ENCODE results near the gene DAND5. TPM values are rescaled to one million over a fixed set of nuclear protein-coding genes. Genes with fewer than 3 reads are reported as not detected.
A peak's percentile ranks its signal among the peaks of the same experiment; 100 is the strongest.

DAND5 gene
- total RNA-seq, 6 donors from 2014 or later: not detected

DNA sequence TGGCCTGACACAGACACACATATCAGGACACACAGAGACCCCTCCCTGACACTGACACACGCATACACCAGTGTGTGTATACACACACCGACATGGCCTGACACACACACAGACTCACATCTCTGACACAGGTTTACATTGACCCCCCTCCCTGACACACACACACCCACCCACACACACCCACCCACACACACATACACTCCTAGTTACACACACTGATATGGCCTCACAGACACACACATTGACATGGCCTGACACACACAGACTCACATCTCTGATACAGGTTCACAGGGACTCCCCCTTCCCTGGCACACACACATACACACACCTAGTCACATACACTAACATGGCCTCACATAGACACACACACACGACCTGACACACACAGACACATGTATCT is 21.5 kb downstream of the DAND5 start:
- Histone ChIP-seq H3K27ac (no peak overlapping the region), H3K4me1 (peaks cover 0 to 8% (median 2%) of the 10 kb centered on the region in 4 donors), H3K9me3 (no peaks in the 10 kb centered on the region), H3K4me3 (no peak overlapping the region), H3K36me3 (no peaks in the 10 kb centered on the region), H3K27me3 (peaks cover 0 to 3% (median 0%) of the 10 kb centered on the region in 4 donors)
- ATAC-seq (ENCODE audit: low FRiP score in 2 of 2): no peak
- no peak for DNase-seq
- TF ChIP-seq EP300 (IDR thresholded peaks at IDR 0.05): no peak
- no peak for TF ChIP-seq POLR2A (IDR thresholded peaks at IDR 0.05)
- TF ChIP-seq, protein P1, sequence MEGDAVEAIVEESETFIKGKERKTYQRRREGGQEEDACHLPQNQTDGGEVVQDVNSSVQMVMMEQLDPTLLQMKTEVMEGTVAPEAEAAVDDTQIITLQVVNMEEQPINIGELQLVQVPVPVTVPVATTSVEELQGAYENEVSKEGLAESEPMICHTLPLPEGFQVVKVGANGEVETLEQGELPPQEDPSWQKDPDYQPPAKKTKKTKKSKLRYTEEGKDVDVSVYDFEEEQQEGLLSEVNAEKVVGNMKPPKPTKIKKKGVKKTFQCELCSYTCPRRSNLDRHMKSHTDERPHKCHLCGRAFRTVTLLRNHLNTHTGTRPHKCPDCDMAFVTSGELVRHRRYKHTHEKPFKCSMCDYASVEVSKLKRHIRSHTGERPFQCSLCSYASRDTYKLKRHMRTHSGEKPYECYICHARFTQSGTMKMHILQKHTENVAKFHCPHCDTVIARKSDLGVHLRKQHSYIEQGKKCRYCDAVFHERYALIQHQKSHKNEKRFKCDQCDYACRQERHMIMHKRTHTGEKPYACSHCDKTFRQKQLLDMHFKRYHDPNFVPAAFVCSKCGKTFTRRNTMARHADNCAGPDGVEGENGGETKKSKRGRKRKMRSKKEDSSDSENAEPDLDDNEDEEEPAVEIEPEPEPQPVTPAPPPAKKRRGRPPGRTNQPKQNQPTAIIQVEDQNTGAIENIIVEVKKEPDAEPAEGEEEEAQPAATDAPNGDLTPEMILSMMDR (IDR thresholded peaks at IDR 0.05): no peak
- TF ChIP-seq POLR2AphosphoS5 (IDR thresholded peaks at IDR 0.05): no peak
- WGBS, 2 donors: 77 to 79% methylated on average over 3 of the region's 3 CpGs

DNA sequence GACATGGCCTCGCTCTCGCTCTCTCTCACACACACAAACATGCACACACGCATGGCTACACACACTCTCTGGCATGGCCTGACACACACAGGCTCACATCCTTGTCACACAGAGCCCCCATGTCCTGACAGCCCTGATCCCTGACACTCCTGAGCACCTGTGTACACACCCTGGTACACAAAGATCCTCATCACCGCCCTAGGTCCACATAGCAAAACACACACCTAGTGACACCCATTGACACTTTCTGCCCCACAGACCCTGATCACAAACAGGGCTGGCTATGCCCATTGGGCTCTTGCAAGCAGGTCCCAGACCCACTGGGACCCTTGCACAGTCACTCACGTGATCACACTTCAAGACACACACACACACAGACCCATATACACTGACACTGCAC is 21.9 kb downstream of the DAND5 start:
- Histone ChIP-seq H3K36me3 (no peaks in the 10 kb centered on the region), H3K9me3 (no peaks in the 10 kb centered on the region), H3K4me1 (peaks cover 0 to 13% (median 3%) of the 10 kb centered on the region in 4 donors), H3K27ac (no peak overlapping the region), H3K27me3 (peaks cover 0 to 3% (median 0%) of the 10 kb centered on the region in 4 donors), H3K4me3 (no peak overlapping the region)
- no peak for DNase-seq
- 91 to 95% methylated on average over 5 of the region's 5 CpGs for WGBS, 2 donors
- TF ChIP-seq POLR2A (IDR thresholded peaks at IDR 0.05) (no peak), EP300 (IDR thresholded peaks at IDR 0.05) (no peak), POLR2AphosphoS5 (IDR thresholded peaks at IDR 0.05) (no peak)
- TF ChIP-seq, protein P1 (IDR thresholded peaks at IDR 0.05): no peak
- ATAC-seq (ENCODE audit: low FRiP score in 2 of 2): no peak

DNA sequence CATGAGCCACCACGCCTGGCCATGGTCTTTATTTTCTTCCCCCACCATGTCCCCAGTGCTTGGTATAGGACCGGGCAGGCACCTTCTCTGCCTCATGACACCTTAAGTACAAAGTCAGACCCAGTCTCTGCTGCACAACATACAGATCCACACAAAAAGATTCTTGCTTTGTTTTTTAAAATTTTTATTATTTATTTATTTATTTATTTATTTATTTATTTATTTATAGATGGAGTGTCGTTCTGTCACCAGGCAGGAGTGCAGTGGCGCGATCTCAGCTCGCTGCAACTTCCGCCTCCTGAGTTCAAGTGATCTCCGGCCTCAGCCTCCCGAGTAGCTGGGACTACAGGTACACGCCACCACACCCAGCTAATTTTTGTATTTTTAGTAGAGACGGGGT is 23.4 kb downstream of the DAND5 start:
- DNase-seq (no peak), ATAC-seq (ENCODE audit: low FRiP score in 2 of 2) (no peak)
- Histone ChIP-seq H3K4me1 (peaks cover 8 to 27% (median 15%) of the 10 kb centered on the region in 4 donors), H3K36me3 (no peaks in the 10 kb centered on the region), H3K4me3 (no peak overlapping the region), H3K27me3 (peaks cover 0 to 3% (median 2%) of the 10 kb centered on the region in 4 donors), H3K9me3 (no peaks in the 10 kb centered on the region), H3K27ac (no peak overlapping the region)
- 94 to 95% methylated on average over 11 of the region's 11 CpGs for WGBS, 2 donors
- TF ChIP-seq EP300 (IDR thresholded peaks at IDR 0.05) (no peak), POLR2AphosphoS5 (IDR thresholded peaks at IDR 0.05) (no peak), POLR2A (IDR thresholded peaks at IDR 0.05) (no peak)
- TF ChIP-seq, protein P1 (IDR thresholded peaks at IDR 0.05): no peak

DNA sequence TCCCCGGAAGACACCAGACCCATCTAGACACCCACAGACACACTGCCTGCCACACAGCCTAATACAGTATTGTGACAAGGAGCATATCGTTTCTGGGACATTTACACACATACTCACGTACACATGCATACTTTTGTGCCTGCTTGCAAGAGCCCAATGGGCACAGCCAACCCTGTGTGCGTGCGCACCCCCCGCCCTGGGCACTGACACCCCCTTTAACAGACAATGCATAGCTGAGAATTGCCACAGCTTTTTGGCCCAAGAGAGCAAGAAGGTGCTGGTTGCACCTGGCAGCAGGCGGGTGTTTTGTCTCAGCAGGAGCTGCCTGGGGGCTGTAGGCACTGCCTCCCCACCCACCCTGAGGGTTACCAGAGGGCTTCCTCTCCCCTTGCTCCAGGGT is 24.2 kb downstream of the DAND5 start:
- 86 to 92% methylated on average over 3 to 7 of the region's 7 CpGs for WGBS, 2 donors
- Histone ChIP-seq H3K27me3 (peaks cover 0 to 3% (median 2%) of the 10 kb centered on the region in 4 donors), H3K4me3 (no peak overlapping the region), H3K9me3 (no peaks in the 10 kb centered on the region), H3K36me3 (no peaks in the 10 kb centered on the region), H3K4me1 (peaks cover 9 to 36% (median 18%) of the 10 kb centered on the region in 4 donors), H3K27ac (no peak overlapping the region)
- no peak for TF ChIP-seq POLR2AphosphoS5 (IDR thresholded peaks at IDR 0.05)
- no peak for TF ChIP-seq POLR2A (IDR thresholded peaks at IDR 0.05)
- ATAC-seq (ENCODE audit: low FRiP score in 2 of 2) (no peak), DNase-seq (peak in 1 of 2 donors; percentile 66)

DNA sequence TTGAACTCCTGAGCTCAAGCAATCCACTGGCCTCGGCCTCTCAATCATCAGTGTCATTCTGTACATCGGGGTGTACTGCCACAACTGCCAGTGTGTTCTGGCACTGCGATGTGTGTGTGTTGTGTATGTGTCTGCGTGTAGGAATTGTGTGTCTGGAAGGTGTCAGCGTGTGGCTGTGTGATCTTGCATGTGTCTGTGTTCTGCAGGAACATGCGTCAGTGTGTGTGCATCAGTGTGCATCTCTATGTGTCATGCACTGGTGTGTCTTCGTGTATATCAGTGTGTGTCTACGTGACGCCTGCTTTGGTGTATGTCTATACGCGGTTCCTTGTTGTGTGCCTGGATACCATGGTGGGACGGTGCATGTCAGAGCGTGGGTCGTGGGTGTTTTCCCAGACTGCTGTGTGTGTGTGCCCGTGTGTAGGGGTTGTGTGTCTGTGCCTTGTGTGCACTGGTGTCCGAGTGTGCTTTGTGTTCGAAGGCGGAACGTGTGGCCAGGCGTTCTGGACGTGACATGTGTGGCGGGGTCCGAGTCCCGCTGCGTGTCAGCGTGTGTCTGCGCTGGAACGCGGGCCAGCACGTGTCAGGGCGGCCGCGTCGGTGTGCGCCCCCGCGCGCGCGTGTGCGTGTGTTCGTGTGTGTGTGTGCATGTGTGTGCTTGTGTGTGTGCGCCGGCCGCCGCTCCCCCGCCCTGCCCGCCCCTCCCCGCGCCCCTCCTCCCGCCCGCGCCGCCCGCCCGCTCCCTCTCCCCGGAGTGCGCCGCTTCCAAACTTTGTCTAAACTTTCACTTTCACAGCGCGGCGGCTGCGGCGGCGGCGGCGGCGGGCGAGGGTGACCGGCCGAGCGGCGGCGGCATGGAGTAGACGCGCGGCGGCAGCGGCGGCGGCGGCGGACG is 25.6 kb downstream of the DAND5 start, which contains the start of gene NFIX:
TSS of gene NFIX (plus strand) at position 775 of the 895 bp plus-strand sequence. CDS start 363 bp downstream, outside the sequence.
- 34 to 79% methylated on average over 4 to 20 of the region's 84 CpGs for WGBS, 2 donors
- peak within 1 kb of the TSS; percentile 90 to 94 (median 94) for H3K27ac ChIP-seq
- TF ChIP-seq POLR2AphosphoS5 (IDR thresholded peaks at IDR 0.05) (peak; percentile 10 to 46), EP300 (IDR thresholded peaks at IDR 0.05) (no peak), POLR2A (IDR thresholded peaks at IDR 0.05) (no peak)
- TF ChIP-seq, protein P1 (IDR thresholded peaks at IDR 0.05): peak in 1 of 6 experiments; percentile 6

More for the DNA sequence above, 25.6 kb downstream of the DAND5 start, which contains the start of gene NFIX:
- peak; percentile 62 to 95 for DNase-seq
- Histone ChIP-seq H3K9me3 (no peaks in the 10 kb centered on the region), H3K4me3 (peak within 1 kb of the TSS; percentile 69 to 88 (median 84)), H3K36me3 (peaks cover 0 to 2% (median 0%) of the 10 kb centered on the region in 4 donors), H3K27me3 (peaks cover 0 to 3% (median 2%) of the 10 kb centered on the region in 4 donors), H3K4me1 (peaks cover 14 to 42% (median 25%) of the 10 kb centered on the region in 4 donors)
- ATAC-seq (ENCODE audit: low FRiP score in 2 of 2): peak in 1 of 2 donors; percentile 66
